HCT116 (cell line): ENCODE data around the gene USP31. TPM values are rescaled to one million over a fixed set of nuclear protein-coding genes. Genes with fewer than 3 reads are reported as not detected.

Source experiments
- ATAC-seq: fragments of 200-7000 bp; cut with Tn5 transposase; 2 replicates; pipeline ENCODE4 v1.9.1; 2020; ENCODE audit warnings: mild to moderate bottlenecking, moderate library complexity
- BruUV-seq: library from RNA; stranded (reverse); fragments of 400-500 nt; replicated peaks from 2 replicates; lab custom pipeline; 2021; lab: Mats Ljungman, UMichigan
- CTCF ChIA-PET: fragments of 300-600 bp; sonication (Branson Sonifier 250); formaldehyde crosslinking; loops from one replicate; lab custom pipeline; 2021; ENCODE audit warnings: antibody characterized with exemption; lab: Charles Lee
- POLR2A ChIA-PET: fragments of 300-600, 350-600 bp; sonication (Branson Sonifier 250); formaldehyde crosslinking; loops from one replicate; lab custom pipeline; 2021; ENCODE audit warnings: antibody characterized with exemption; lab: Charles Lee
- RAD21 ChIA-PET, 2 experiments: fragments of 300-600 bp; sonication (Branson Sonifier 250); formaldehyde crosslinking; loops; one replicate each; lab custom pipeline; 2023; ENCODE audit warnings: low total read pairs in 2 of 2; ENCODE audit not compliant: uncharacterized antibody in 2 of 2, unreplicated experiment in 2 of 2, low non-redundant PET in 1 of 2; lab: Charles Lee
- DNase-seq: peaks from one replicate; pipeline ENCODE4 v3.0.0-alpha.2; 2010; ENCODE audit warnings: low read depth, low spot score
- H2AFZ ChIP-seq: fragments of 200-600 bp; shearing (Covaris generic), sonication (generic); 2 replicates; pipeline ENCODE4 v1.6.1; 2017; ENCODE audit warnings: low read depth, mixed run types, mixed read lengths, antibody characterized with exemption, low read length; ENCODE audit not compliant: poor library complexity, severe bottlenecking
- H3K27ac ChIP-seq: 2 replicates; pipeline ENCODE4 v1.5.1; 2012; ENCODE audit warnings: low read depth, low read length
- H3K27me3 ChIP-seq: fragments of 200-600 bp; sonication (generic); 2 replicates; pipeline ENCODE4 v1.6.1; 2016; ENCODE audit warnings: mixed run types, low read length, mixed read lengths; ENCODE audit not compliant: insufficient read depth
- H3K36me3 ChIP-seq, 2 experiments: fragments of 200-500 bp in 1 of 2; fragments of 200-600 bp in 1 of 2; sonication (Bioruptor generic) in 1 of 2; sonication (generic) in 1 of 2; 2 replicates each; pipeline versions ENCODE4 v1.5.1 to v1.6.1; 2014 to 2016; ENCODE audit warnings: low read length in 2 of 2, inconsistent platforms in 1 of 2, mixed read lengths in 1 of 2, mixed run types in 1 of 2; ENCODE audit not compliant: insufficient read depth in 2 of 2, control insufficient read depth in 1 of 2
- H3K4me1 ChIP-seq, 2 experiments: fragments of 200-600 bp in 1 of 2; sonication (generic) in 1 of 2; 2 replicates each; pipeline versions ENCODE4 v1.5.1 to v1.6.1; 2012 to 2017; ENCODE audit warnings: low read length in 2 of 2, inconsistent platforms in 1 of 2, mild to moderate bottlenecking in 1 of 2, mixed read lengths in 1 of 2, mixed run types in 1 of 2, moderate library complexity in 1 of 2; ENCODE audit not compliant: insufficient read depth in 2 of 2, control insufficient read depth in 1 of 2
- H3K4me2 ChIP-seq: fragments of 200-600 bp; sonication (generic); 2 replicates; pipeline ENCODE4 v1.6.1; 2017; ENCODE audit warnings: mixed run types, low read length, mixed read lengths
- H3K4me3 ChIP-seq, 2 experiments: fragments of 200-600 bp in 1 of 2; sonication (generic) in 1 of 2; replicated peaks in 1 of 2; 2 replicates each; pipeline ENCODE4 v1.5.1; 2011 to 2016; ENCODE audit warnings: low read length in 2 of 2, control low read depth in 1 of 2, low read depth in 1 of 2, mild to moderate bottlenecking in 1 of 2, mixed read lengths in 1 of 2, mixed run types in 1 of 2
- H3K79me2 ChIP-seq: fragments of 200-600 bp; sonication (generic); 2 replicates; pipeline ENCODE4 v1.6.1; 2017; ENCODE audit warnings: mild to moderate bottlenecking, mixed run types, low read length, moderate library complexity, mixed read lengths; ENCODE audit not compliant: insufficient read depth
- H3K9ac ChIP-seq: fragments of 200-600 bp; sonication (generic); 2 replicates; pipeline ENCODE4 v1.6.1; 2016; ENCODE audit warnings: low read length, mixed read lengths
- H3K9me2 ChIP-seq: fragments of 200-600 bp; sonication (generic), shearing (Covaris generic); 2 replicates; pipeline ENCODE4 v1.6.1; 2017; ENCODE audit warnings: mixed run types, mild to moderate bottlenecking, moderate library complexity; ENCODE audit not compliant: insufficient read depth
- H3K9me3 ChIP-seq, 2 experiments: fragments of 200-500 bp in 1 of 2; fragments of 200-600 bp in 1 of 2; sonication (Bioruptor generic) in 1 of 2; sonication (generic) in 1 of 2; 2 replicates each; pipeline ENCODE4 v1.6.1; 2014 to 2017; ENCODE audit warnings: low read length in 2 of 2, mixed read lengths in 2 of 2, inconsistent platforms in 1 of 2, low read depth in 1 of 2, mild to moderate bottlenecking in 1 of 2, mixed run types in 1 of 2, moderate library complexity in 1 of 2; ENCODE audit not compliant: control insufficient read depth in 1 of 2, insufficient read depth in 1 of 2
- H4K20me1 ChIP-seq: fragments of 200-600 bp; sonication (generic), shearing (Covaris generic); 2 replicates; pipeline ENCODE4 v1.6.1; 2017; ENCODE audit warnings: mixed run types, mild to moderate bottlenecking, moderate library complexity; ENCODE audit not compliant: insufficient read depth
- CTCF ChIP-seq, 3 experiments: fragments of 200-600 bp in 1 of 3; sonication (generic) in 1 of 3; IDR thresholded peaks in 2 of 3; conservative IDR thresholded peaks in 1 of 3; 2 replicates each; pipeline ENCODE4 v1.5.1; 2012 to 2017; ENCODE audit warnings: low read depth in 2 of 3, low read length in 2 of 3, antibody characterized with exemption in 1 of 3, borderline replicate concordance in 1 of 3, control low read depth in 1 of 3, mild to moderate bottlenecking in 1 of 3, mixed read lengths in 1 of 3, mixed run types in 1 of 3, moderate library complexity in 1 of 3; ENCODE audit not compliant: insufficient read depth in 1 of 3
- ELF1 ChIP-seq: IDR thresholded peaks from 2 replicates; pipeline ENCODE4 v1.6.1; 2012; ENCODE audit warnings: low read depth, borderline replicate concordance
- EZH2 ChIP-seq: fragments of 200-600 bp; sonication (generic); IDR thresholded peaks from 2 replicates; pipeline ENCODE4 v1.6.1; 2017; ENCODE audit warnings: antibody characterized with exemption, mixed run types
- EZH2phosphoT487 ChIP-seq: fragments of 200-600 bp; IDR thresholded peaks from 2 replicates; pipeline ENCODE4 v1.6.1; 2018; ENCODE audit warnings: antibody characterized with exemption, borderline replicate concordance
- FOSL1 ChIP-seq: IDR thresholded peaks from 2 replicates; pipeline ENCODE4 v1.6.1; 2012; ENCODE audit warnings: low read depth
- RAD21 ChIP-seq: IDR thresholded peaks from 2 replicates; pipeline ENCODE4 v1.6.1; 2012; ENCODE audit warnings: low read depth, mild to moderate bottlenecking
- REST ChIP-seq: IDR thresholded peaks from 2 replicates; pipeline ENCODE4 v1.6.1; 2012; ENCODE audit warnings: low read depth
- ZBTB33 ChIP-seq: IDR thresholded peaks from 2 replicates; pipeline ENCODE4 v1.6.1; 2011; ENCODE audit warnings: mild to moderate bottlenecking, low read length, moderate library complexity; ENCODE audit not compliant: insufficient replicate concordance; ENCODE audit errors: extremely low read depth
- intact Hi-C: fragments of 100-400 bp; cut with micrococcal nuclease; formaldehyde crosslinking; loops from 2 replicates; pipeline ENCODE4 v1.10.0; 2022
- total RNA-seq: library from RNA; stranded (reverse); gene quantifications from one replicate; pipeline ENCODE4 v1.2.1, GENCODE V29; 2021; ENCODE audit not compliant: unreplicated experiment
- TF ChIP-seq, protein P1 (sequence below): IDR thresholded peaks from 2 replicates; pipeline ENCODE4 v1.6.1; 2012

USP31 gene
- total RNA-seq, 1 experiment from 2014 or later = 12.2 TPM

DNA sequence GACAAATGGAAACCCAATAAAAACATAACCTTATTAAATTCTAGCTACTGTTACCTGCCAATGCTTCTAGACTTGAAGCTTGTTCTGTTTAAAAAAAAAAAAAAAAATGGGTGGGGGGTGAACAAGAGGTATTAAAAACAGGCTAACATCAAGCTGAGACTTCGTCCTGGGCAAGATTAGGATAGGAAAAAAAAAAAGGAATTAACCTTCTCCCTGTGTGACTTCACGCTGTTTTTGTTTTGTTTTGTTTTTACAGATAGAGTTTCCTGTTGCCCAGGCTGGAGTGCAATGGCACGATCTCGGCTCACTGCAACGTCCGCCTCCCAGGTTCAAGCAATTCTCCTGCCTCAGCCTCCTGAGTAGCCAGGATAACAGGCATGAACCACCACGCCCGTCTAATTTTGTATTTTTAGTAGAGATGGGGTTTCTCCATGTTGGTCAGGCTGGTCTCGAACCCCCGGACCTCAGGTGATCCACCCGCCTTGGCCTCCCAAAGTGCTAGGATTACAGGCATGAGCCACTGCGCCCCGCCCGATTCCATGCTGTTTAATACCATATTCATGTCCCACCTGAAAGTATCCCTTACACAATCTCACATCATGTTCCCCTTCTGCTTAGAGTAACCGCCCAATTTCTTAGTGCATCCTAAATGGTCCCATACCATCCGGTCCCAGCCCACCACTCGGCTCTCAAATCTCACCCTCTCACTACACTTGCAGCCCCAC is 2.2 kb downstream of the USP31 start:
- H3K4me1 ChIP-seq = peaks cover 17 to 31% of the 10 kb centered on the region in 2 experiments
- CTCF ChIA-PET = interaction anchor here (0.7 kb wide), 1 partner anchor 34 kb away, joined by 3 read pairs; no protein-coding TSS in a partner anchor

More for the DNA sequence above, 2.2 kb downstream of the USP31 start:
- no peaks in the 10 kb centered on the region for H3K9me2 ChIP-seq
- no peak overlapping the region for H3K27ac ChIP-seq
- no TSS peak for BruUV-seq
- H3K9me3 ChIP-seq = no peaks in the 10 kb centered on the region
- ChIA-PET POLR2A (no interaction called here), RAD21 (no interaction called here)
- DNase-seq (no peak), ATAC-seq (no peak)
- peak overlapping the region; percentile 100 for H3K4me2 ChIP-seq
- no peak overlapping the region for H3K9ac ChIP-seq
- TF ChIP-seq EZH2 (no peak), REST (no peak), FOSL1 (no peak), RAD21 (no peak), ELF1 (no peak), ZBTB33 (no peak), EZH2phosphoT487 (no peak), CTCF (IDR thresholded peaks at IDR 0.05 in 2 of 3, conservative IDR thresholded peaks at IDR 0.05 in 1 of 3; ENCODE audit: borderline replicate concordance in 1 of 3, insufficient read depth in 1 of 3, low read depth in 2 of 3, low read length in 2 of 3) (no peak)
- TF ChIP-seq, protein P1, sequence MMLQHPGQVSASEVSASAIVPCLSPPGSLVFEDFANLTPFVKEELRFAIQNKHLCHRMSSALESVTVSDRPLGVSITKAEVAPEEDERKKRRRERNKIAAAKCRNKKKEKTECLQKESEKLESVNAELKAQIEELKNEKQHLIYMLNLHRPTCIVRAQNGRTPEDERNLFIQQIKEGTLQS = no peak
- H3K36me3 ChIP-seq = no peaks in the 10 kb centered on the region
- no peak overlapping the region for H2AFZ ChIP-seq
- H4K20me1 ChIP-seq = no peaks in the 10 kb centered on the region
- H3K79me2 ChIP-seq = peaks cover 65% of the 10 kb centered on the region
- intact Hi-C loops = no loop called here
- no peaks in the 10 kb centered on the region for H3K27me3 ChIP-seq
- 0 out of 4 replicates have a peak overlapping the region, but pooled peaks of 1 of the 2 experiments have one; percentile 91 for H3K4me3 ChIP-seq
